ENCODE data around the gene CHD1L.
"Not testable (repeated sequence)": the region's sequence is repeated elsewhere in the genome, so short reads cannot be mapped to it uniquely, and the experiment has no call there.

CHD1L gene

GRCh38 chr1:147242449-147243227, at the start of gene CHD1L:
TSS of gene CHD1L (plus strand) at chr1:147242684. CDS start at chr1:147242704, 20 bp downstream.
- DNase-seq (ENCODE audit: low spot score) = peak; percentile 92

DNA sequence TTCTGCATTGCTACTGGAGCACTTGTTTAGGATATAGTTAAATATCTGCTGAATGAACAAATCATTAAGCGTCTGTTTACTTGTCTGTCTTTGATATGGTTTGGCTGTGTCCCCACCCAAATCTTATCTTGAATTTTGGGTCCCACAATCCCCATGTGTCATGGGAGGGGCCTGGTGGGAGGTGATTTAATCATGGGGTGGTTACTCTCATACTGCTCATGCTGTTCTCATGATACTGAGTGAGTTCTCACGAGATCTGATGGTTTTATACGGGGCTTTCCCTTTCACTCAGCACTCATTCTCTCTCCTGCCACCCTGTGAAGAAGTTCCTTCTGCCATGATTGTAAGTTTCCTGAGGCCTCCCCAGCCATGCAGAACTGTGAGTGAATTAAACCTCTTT, 45.2 kb upstream of the CHD1L start:
- not testable (repeated sequence) for DNase-seq (ENCODE audit: low spot score)

DNA sequence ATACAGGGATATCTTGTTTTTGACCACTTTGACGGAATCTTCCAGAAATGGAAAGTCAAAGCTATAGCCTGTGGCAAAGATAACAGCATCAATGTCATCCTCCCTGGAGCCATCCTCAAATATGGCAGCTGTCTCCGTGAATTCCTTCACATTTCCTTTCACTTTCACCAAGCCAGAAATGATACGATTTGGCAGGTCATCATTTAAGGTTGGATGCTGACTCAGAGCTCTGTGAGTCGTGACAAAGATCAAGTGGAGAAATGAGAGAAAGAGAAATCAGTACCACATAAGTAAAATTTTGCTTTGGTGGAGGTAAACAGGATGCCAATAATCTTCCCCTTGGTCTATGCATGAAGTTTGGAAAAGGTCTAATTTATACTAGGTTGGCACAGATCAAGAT, 41.2 kb upstream of the CHD1L start:
- no peak for DNase-seq (ENCODE audit: low spot score)

GRCh38 chr1:147201786-147202185, 40.7 kb upstream of the CHD1L start:
- DNase-seq (ENCODE audit: low spot score) = no peak

GRCh38 chr1:147202576-147202975, 39.9 kb upstream of the CHD1L start:
- no peak for DNase-seq (ENCODE audit: low spot score)

DNA sequence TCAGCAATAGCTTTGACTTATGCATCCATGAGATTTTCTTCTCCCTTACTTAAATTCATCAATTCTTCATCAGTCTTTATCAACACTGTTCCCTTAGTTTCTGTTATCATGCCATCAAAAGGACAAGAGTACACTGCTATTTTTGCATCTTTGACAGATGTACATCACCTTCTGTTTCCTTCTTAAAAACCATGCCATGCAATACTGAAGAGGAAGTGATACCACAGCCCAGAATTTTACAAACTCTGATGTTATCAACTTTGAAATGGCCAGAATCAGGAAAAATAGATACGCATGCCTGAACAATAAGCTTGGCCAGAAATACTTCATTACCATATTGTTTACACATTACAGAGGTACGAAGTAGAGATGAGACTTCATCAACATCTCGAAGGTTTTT, 38.4 kb upstream of the CHD1L start:
- DNase-seq (ENCODE audit: low spot score) = no peak

GRCh38 chr1:147207192-147207591, 35.3 kb upstream of the CHD1L start:
- DNase-seq (ENCODE audit: low spot score) = no peak

- DNase-seq (ENCODE audit: low spot score) = no peak
Observed at GRCh38 chr1:147208619-147209018, 33.9 kb upstream of the CHD1L start.

DNA sequence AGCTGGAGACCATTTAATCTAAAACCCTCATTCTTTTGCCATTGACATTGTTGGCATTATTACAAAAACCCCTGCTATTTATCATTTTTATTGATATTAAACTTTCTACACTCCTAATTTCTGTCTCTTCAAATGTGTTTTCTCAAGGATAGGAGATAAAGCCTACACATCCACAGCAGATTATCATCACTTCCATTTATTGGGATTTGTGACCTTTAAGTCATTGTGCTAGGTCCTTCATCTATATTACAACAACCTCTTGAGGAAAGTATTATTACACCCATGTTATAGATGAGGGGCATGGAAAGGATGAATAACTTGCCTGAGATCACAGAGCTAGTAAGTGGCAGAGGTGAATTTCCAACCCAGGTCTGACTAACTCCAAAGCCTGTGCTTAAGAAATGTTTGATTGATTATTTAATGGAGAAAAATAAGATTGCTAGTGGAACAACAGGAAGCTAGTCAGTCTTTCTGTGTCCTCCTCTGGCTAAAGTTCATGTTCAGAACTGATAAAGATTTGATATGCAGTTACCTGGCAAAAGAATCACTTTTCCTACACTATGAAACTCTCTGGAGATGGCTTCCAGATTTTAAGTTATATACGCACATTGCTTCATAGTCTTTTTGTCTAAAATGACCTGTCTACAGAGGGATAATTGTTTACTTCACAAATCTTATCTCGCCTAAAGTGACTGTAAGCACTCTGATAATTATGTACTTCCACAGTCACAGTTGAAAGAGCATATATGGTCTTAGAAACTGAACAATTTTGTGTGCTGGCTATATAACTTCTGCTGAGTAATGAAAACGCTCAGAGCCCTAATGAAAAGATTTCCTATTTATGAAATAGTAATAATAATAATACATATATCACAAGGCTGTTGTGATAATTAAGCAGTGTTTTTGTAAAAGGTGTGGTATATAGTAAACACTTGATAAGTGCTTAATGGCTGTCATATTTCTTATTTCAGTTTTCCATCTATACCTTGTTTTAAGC, 32.4 kb upstream of the CHD1L start:
- no peak for DNase-seq (ENCODE audit: low spot score)

- DNase-seq (ENCODE audit: low spot score) = no peak
Observed at GRCh38 chr1:147210987-147211386, 31.5 kb upstream of the CHD1L start.

DNA sequence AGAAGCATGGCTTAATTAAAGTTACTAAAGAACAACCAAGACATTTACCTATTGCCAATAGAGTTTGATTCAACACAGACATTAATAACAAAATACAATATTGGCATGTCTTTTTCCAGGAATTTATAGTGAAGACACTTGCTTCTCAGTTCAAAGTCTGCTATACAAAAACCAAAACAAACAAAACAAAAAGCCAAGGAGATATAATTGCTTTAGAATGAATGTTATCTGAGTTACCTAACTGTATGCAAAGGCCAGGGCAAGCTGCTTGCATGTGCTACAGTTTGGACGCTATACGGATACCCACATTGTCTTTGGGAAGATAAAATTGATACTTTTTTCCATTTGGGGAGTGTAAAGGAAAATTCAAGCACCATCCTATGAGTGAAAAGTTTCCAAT, 30.9 kb upstream of the CHD1L start:
- no peak for DNase-seq (ENCODE audit: low spot score)

- no peak for DNase-seq (ENCODE audit: low spot score)
Observed at GRCh38 chr1:147213271-147213670, 29.2 kb upstream of the CHD1L start.

GRCh38 chr1:147214325-147214724, 28.2 kb upstream of the CHD1L start:
- DNase-seq (ENCODE audit: low spot score) = no peak

DNA sequence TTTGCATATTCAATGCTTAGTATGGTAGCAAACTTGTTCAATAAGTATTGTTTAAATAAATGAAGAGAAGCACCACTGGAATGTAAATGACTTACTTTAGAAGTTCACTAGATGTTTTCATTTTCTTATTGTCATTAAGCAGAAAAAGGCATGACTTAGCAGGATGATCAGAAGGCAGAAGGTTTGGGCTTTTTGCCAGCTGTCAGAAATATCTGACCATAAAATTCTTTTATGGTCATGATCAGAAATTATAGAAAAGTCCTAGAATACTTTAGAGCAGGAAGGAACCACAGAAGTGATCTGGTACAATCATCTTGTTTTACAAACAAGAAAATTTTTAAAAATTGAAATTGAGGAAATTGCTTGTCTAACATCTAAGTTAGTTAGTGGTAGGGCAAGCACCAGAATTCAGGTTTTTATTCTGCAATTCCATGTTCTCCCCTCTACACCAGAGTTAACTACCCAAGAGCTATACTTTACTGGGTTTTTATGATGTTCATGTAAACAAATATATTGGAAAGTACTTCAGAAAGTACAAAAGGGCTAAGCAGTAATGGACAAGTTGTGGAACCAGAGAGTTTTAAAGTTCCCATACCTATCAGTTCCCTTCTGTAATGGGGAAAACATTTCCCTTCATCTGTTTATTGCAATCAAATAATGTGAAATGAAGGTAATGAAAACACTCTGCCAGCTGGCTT, 27.5 kb upstream of the CHD1L start:
- DNase-seq (ENCODE audit: low spot score) = no peak

- no peak for DNase-seq (ENCODE audit: low spot score)
Observed at GRCh38 chr1:147215540-147215916, 27.0 kb upstream of the CHD1L start.

DNA sequence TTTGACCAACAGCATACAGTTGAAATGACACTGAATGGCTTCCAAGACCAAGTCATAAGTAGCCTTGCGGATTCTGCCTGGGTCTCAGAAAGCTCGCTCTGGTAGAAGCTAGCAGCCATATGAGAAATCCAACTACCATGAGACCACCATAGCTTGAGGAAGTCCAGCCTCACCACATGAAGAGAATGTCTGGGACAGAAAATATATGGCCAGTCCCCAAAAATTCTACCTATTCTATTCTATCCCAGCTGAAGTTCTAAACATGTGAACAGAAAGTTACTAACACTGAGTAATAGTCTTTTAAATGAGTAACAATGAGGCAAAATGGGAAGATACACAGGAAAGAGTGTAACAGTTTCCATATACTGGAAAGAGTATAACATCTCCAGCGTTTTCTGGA, 26.4 kb upstream of the CHD1L start:
- DNase-seq (ENCODE audit: low spot score) = no peak

DNA sequence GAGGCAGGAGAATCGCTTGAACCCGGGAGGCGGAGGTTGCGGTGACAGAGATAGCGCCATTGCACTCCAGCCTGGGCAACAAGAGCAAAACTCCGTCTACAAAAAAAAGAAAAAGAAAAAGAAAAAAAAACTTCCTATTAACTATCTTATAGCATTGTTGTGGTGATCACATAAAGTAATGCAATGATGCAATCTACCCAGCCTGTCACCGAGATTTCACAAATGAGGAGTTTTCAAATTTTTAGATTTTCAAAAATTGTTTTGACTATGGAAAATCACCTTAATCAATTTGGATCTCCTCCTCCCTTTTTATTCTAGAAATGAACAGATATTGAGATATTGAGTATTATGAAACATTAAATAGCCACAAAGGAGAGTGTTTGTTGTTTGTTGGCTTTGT, 25.3 kb upstream of the CHD1L start:
- no peak for DNase-seq (ENCODE audit: low spot score)

- no peak for DNase-seq (ENCODE audit: low spot score)
Observed at GRCh38 chr1:147218606-147219005, 23.9 kb upstream of the CHD1L start.

GRCh38 chr1:147223740-147224615, 18.5 kb upstream of the CHD1L start:
- no peak for DNase-seq (ENCODE audit: low spot score)

DNA sequence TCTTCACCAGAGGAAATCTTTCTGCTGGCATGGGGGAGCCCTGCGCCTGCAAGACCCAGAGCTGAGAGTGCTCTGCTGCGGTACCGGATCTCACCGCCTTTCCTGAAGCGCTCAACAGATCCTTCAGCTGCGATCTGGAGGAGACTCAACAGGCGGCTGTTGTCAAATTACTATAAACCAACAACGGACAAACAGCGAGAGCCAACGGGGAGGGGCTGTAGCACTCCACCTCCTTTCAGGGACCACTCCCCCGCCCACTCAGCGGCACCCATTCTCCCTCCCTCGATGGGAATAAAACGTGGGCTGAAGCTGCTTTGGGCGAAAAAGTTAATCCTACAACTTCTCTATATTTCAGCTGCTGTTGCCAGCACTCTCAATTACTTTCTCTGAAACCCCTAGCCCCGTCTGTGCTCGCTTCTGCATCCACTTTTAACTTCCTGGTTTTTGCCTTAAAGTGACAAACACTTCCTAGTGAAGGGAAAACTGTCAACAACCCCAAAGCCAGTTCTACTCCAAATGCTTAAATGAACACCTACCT, 17.2 kb upstream of the CHD1L start, which contains the start of gene FMO5:
Gene FMO5 (minus strand): TSS at position 147 of the 538 bp plus-strand sequence. CDS start 310 bp downstream, outside the sequence.
- peak; percentile 46 for DNase-seq (ENCODE audit: low spot score)

DNA sequence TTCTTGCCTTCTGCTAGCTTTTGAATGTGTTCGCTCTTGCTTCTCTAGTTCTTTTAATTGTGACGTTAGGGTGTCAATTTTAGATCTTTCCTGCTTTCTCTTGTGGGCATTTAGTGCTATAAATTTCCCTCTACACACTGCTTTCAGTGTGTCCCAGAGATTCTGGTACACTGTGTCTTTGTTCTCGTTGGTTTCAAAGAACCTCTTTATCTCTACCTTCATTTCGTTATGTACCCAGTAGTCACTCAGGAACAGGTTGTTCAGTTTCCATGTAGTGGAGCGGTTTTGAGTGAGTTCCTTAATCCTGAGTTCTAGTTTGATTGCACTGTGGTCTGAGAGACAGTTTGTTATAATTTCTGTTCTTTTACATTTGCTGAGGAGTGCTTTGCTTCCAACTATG, 11.5 kb upstream of the CHD1L start:
- not testable (repeated sequence) for DNase-seq (ENCODE audit: low spot score)
